GM19463 (cell line): ENCODE results near the gene C22orf31.

Experiments
- ATAC-seq: cut with Tn5 transposase; IDR thresholded peaks from one replicate; pipeline ENCODE4 v1.9.1; 2021; ENCODE audit warnings: mild to moderate bottlenecking, moderate library complexity; ENCODE audit not compliant: unreplicated experiment

C22orf31 gene

GRCh38 chr22:29081517-29082236, 20.0 kb upstream of the C22orf31 start:
- ATAC-seq = no peak

DNA sequence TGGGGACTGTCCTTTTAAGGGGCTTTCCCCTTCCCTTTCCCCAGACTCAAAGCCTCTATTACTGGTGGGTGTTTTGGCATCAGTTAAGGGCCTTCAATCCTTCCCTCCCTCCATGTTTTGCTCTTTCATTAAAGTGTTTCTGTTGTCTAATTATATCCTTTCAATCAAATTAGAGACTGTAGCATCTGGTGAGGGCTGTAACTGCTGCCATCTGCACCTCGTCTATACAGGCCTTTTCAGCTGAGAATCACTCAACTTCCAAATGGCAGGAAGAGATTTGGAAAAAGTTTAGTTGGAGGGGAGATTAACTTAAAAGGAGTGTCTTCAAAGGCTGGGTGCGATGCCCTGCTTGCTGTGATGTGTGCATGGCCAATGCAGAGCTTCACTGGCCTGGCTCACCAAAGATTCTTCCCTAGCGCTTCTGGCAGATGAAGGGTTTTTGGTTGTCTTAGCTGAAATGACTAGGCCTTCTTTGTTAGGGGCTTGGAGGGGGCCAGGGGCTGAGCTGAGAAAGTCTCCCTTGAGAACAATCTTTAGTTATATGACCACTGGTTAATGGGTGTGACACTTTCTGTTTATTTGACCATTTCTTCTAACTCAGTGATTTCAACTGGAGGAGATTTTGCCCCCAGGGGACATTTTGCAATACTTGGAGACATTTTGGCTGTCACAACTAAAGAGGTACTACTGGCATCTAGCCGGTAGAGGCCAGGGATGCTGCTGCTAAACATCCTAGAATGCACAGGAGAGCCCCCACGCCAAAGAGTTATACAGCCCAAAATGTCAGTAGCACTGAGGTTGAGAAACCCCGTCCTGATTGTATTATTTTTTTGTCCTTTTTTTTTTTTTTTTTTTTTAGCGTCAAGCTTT, 18.7 kb upstream of the C22orf31 start:
- ATAC-seq = no peak

DNA sequence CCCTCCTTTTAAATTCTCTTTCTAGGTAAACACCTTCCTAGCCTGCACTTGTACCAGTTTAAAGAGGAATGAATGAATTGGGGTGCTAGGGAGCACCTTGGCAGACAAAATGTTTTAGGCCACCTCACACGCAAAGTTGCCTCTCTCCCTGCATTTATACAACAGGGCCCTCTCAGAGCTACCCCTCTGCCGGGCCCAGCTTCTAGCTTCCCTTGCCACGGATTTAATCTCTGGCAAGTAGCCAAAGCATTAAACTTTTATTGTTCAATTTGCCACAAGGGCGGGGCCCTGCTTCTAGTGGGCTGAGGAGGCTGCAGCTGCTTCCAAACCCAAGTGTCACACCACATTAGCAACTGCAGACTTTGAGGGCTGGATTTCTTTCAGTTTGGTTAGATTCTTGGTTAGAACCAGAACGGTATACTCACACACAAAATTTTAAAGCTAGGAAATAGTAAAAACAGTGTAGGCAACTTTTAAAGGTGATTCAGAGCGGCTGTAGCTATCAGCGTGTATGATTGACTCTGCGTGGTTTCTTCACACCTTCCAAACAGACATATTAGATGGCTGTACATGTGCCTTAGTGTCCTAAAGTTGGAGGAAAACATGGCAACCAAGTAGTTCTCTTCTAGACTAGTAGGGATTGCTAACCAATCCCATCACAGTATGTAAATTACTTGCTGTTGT, 17.7 kb upstream of the C22orf31 start:
- ATAC-seq = no peak

DNA sequence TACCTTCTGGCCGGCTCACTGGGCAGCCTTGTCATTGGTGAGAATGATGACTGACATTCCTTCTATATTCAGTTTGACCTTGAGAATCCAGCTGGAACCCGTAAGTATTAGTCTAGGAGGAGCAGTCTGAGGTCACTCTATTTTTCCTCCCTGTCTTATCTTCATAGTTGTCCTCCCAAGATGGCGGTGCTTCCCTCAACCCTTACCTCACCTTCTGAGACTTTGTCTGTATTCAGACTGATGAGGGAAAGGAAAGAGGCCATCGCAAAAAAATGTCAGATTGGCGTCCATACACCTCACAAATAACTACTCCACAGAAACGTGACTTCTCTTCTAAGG, 17.2 kb upstream of the C22orf31 start:
- no peak for ATAC-seq

DNA sequence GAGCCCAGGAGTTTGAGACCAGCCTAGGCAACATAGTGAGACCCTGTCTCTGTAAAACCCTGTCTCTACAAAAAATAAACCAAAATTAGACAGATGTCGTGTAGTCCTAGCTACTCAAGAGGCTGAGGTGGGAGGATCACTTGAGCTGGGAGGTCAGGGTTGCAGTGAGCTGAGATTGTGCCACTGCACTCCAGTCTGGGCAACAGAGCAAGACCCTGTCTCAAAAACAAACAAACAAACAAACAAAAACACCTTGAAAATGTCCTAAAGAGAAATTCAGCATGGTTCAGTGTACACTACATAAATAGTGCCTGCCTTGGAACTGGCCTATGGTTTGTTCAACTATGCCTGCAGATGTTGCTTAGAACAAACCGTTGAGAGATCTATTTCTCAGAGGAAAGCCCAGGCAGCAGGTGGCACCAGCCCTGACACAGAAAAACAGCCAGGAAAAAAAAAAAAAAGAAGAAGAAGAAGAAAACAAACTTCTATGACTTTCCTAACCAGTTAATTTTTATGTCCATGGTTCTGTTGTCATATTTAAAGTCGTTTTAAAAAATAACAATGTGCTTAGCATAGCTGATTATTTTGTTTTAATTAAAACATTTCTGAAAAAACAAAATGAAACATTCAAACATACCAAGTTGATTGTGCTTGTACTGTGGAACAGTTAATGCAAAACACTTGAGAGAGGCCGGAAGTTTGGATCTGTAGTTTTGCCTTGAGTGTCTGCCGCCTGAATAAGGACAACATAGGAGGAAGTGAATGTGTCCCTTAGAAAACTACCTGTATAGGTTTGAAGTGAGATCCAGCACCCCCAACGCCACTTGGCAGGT, 16.6 kb upstream of the C22orf31 start:
- no peak for ATAC-seq

GRCh38 chr22:29074276-29074772, 12.7 kb upstream of the C22orf31 start:
- ATAC-seq = no peak

- ATAC-seq = no peak
Measured at GRCh38 chr22:29073618-29074275, 12.1 kb upstream of the C22orf31 start.

- ATAC-seq = peak; percentile 8
Measured at GRCh38 chr22:29072979-29073617, 11.5 kb upstream of the C22orf31 start, which contains the start of gene KREMEN1. Gene KREMEN1, plus strand, starts transcription at chr22:29073035. Its CDS starts 96 bp downstream, at chr22:29073131.

DNA sequence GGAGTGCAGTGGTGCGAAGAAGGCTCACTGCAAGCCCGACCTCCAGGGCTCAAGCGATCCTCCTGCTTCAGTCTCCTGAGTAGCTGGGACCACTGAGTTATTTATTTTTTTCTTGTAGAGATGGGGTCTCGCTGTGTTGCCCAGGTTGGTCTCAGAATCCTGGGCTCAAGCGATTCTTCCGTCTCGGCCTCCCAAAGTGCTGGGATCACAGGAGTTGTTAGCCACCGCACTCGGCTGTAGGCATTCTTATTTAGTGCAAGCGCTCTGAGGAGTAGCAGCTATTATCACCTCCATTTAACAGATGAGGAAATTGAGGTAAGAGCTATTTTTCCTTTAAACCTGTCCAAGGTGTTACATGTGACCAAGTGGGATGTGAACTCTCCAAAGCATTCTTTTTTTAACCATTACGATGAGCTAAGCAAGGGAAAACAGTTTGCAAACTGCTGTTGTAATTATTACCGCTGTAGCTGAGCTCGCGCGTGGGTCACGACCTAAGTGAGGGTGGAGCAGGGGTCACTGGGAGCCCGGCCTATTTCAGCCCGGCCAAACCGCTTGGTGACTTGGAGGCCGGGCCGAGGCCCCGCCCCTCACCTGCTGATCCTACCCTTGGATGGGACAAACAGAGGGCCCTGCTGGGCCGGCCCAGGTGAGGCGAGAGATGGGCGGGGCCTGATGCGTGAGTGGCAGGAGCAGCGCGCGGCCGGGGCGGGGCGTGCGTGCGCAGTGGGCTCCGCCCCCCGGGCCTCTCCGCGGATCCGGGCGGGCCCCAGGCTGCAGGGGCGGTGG, 10.8 kb upstream of the C22orf31 start:
- peak; percentile 83 for ATAC-seq

- no peak for ATAC-seq
Measured at GRCh38 chr22:29071261-29072045, 9.8 kb upstream of the C22orf31 start.

DNA sequence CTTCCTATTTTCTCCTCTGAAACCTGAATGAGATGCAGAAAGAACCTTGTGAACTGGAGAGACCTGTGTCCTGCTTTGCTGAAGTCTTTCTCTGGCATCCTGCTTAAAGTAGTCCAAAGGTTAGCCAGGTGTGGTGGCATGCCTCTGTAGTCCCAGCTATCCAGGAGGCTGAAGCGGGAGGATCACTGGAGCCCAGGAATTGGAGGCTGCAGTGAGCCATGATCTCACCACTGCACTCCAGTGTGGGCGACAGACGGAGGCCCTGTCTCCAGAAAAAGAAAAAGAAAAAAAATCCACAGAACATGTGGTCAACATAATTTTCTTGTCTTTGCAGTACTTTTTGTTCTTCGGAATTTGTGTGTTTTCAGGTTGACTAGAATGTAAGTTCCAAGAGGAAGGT, 8.9 kb upstream of the C22orf31 start:
- no peak for ATAC-seq

GRCh38 chr22:29069463-29069862, 7.8 kb upstream of the C22orf31 start:
- no peak for ATAC-seq

- no peak for ATAC-seq
Measured at GRCh38 chr22:29065468-29066190, 4.0 kb upstream of the C22orf31 start.

DNA sequence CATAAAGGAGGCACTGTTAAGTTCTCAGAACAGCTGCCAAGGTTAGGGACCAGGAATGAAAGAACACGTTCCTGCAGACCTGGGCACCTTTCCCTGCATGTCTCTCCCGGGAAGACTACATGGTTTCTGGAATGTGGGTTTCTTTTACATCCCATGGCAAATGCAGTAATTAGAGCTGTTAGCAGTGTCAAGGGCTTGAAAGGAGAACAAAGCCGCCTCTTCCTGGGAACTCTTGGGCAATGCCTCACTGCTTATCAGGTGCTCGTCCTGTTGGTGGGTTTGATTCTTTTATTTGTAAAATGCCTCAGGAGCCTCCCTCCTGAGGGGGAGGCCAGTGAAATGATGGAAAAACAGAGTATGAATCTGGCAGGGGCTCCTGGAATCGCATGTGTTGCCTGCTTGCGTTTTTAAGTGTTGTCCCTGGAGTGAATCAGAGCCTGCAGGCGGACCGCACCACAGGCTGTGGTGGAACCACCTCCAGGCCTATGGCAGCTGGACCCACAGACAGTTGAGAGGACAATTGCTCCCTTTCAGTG, 723 bp upstream of the C22orf31 start:
- ATAC-seq = no peak

DNA sequence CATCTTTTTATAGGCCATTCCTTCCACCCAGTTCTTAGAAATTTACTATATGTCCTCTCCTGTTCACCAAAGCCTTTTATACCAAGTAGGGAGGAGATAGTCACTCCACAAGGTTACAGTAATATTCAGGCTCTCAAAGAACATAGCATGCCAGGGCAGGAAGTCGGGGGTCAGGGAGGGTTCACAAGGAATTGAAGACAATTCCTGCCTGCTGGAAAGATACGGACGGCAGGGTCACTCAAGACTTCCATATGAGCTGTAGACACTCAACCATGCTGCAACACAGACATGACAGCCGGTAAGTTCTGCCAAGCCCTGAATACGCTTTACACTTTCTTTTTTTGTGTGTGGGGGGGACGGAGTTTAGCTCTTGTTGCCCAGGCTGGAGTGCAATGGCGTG, 700 bp downstream of the C22orf31 start:
- no peak for ATAC-seq

- ATAC-seq = no peak
Measured at GRCh38 chr22:29060251-29060869, 1.3 kb downstream of the C22orf31 start.

DNA sequence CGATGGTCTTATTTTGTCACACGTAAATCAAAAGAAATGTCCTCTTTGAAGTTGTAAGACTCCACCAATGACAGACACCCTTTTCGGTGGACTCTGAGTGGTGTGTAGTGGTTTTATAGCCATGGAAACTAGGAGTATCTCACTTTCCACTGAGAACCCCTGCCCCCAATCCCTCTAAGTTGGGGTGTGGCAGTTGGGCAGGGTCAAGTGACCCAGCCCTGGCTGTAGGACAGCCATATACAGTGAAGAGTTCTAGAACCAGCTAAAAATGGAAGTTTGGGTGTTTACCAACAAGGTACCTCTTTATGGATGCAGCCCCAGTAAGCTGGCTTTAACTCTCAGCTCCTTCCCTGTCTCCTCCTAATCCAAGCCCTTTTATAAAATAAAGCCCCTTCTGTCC, 5.2 kb downstream of the C22orf31 start:
- ATAC-seq = no peak
